ENCODE results near the gene PLA2G4A. TPM values are rescaled to one million over a fixed set of nuclear protein-coding genes. Genes with fewer than 3 reads are reported as not detected.

The PLA2G4A gene
- polyA plus RNA-seq, 1 experiment, result 0.48 TPM

- Histone ChIP-seq H3K27me3 (ENCODE audit: control insufficient read depth, insufficient read depth, low read length) (no peaks in the 10 kb centered on the region), H3K4me3 (ENCODE audit: low read depth, low read length) (no peak overlapping the region), H3K36me3 (ENCODE audit: control insufficient read depth, insufficient read depth, low read length) (no peaks in the 10 kb centered on the region)
- ChIA-PET POLR2A (no interaction called here), CTCF (no interaction called here)
- DNase-seq (ENCODE audit: low read depth), result no peak
- TF ChIP-seq CTCF (IDR thresholded peaks at IDR 0.05; ENCODE audit: insufficient read depth, low read depth, low read length), result no peak
Measured at GRCh38 chr1:186865857-186866256, 37.1 kb downstream of the PLA2G4A start.

DNA sequence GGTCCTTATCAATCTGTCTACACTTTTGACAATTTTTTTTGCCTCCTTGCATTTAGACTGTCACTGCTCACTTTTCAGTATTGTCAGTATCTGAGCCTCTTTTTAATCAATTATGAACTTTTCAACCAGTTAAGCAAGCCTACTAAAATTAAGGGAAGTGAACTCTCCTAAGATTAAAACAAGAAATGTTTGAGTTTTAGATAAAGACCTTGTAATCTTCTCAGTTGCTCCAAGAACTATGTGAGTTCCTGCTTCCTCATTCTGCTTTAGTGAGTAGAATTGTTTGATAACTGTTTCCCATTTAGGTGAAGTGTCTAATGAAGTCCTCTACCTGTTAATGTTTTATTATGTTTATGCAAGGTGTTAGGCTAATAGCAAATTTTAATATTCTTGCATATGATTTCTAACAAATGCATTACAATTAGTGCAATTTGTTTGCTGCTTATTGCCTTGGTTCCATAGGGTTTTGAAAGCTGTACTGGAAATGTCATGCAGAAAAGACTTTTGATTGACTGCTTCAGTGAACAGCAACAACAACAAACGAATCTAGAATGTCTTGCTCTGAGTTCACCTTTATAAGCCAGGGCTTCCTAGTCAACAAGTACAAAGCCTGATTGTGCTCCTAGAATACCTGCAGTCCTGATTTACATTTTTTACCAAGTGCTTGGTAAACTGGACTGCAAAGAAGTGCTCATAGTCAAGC, 40.9 kb downstream of the PLA2G4A start:
- Histone ChIP-seq H3K36me3 (ENCODE audit: control insufficient read depth, insufficient read depth, low read length) (no peaks in the 10 kb centered on the region), H3K27me3 (ENCODE audit: control insufficient read depth, insufficient read depth, low read length) (no peaks in the 10 kb centered on the region), H3K4me3 (ENCODE audit: low read depth, low read length) (no peak overlapping the region)
- ChIA-PET CTCF (no interaction called here), POLR2A (no interaction called here)
- no peak for DNase-seq (ENCODE audit: low read depth)
- TF ChIP-seq CTCF (IDR thresholded peaks at IDR 0.05; ENCODE audit: insufficient read depth, low read depth, low read length), result no peak

DNA sequence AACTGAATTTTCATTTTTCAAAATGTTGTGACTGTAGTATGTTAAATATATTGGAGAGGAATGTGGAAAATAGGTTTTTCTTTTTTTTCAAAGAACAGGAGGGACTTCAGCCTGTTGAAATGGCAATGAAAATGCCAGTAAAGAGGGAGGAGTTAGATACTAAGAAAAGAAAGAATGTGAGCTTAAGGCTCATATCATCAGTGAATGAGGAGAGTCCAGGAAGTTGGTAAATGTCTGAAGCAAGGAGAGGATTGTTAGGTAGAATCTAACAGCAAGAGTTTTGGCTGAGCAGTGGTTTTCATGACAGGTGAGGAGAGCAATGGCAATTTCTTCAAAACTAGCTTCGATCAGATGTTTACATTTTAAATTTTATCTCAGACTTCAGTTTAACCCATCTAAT, 43.0 kb downstream of the PLA2G4A start:
- Histone ChIP-seq H3K27me3 (ENCODE audit: control insufficient read depth, insufficient read depth, low read length) (no peaks in the 10 kb centered on the region), H3K36me3 (ENCODE audit: control insufficient read depth, insufficient read depth, low read length) (no peaks in the 10 kb centered on the region), H3K4me3 (ENCODE audit: low read depth, low read length) (no peak overlapping the region)
- no peak for TF ChIP-seq CTCF (IDR thresholded peaks at IDR 0.05; ENCODE audit: insufficient read depth, low read depth, low read length)
- POLR2A ChIA-PET, result no interaction called here
- CTCF ChIA-PET, result interaction anchor here (0.7 kb wide), 1 partner anchor 16 kb away, joined by 3 read pairs; no protein-coding TSS in a partner anchor
- no peak for DNase-seq (ENCODE audit: low read depth)

GRCh38 chr1:186872291-186872690, 43.5 kb downstream of the PLA2G4A start:
- no peak for TF ChIP-seq CTCF (IDR thresholded peaks at IDR 0.05; ENCODE audit: insufficient read depth, low read depth, low read length)
- POLR2A ChIA-PET, result no interaction called here

GRCh38 chr1:186873687-186874086, 44.9 kb downstream of the PLA2G4A start:
- CTCF ChIA-PET, result no interaction called here
- TF ChIP-seq CTCF (IDR thresholded peaks at IDR 0.05; ENCODE audit: insufficient read depth, low read depth, low read length), result no peak
- no peak for DNase-seq (ENCODE audit: low read depth)
- Histone ChIP-seq H3K4me3 (ENCODE audit: low read depth, low read length) (no peak overlapping the region), H3K36me3 (ENCODE audit: control insufficient read depth, insufficient read depth, low read length) (no peaks in the 10 kb centered on the region), H3K27me3 (ENCODE audit: control insufficient read depth, insufficient read depth, low read length) (no peaks in the 10 kb centered on the region)
- POLR2A ChIA-PET, result no interaction called here

More at GRCh38 chr1:186872291-186872690, 43.5 kb downstream of the PLA2G4A start:
- Histone ChIP-seq H3K36me3 (ENCODE audit: control insufficient read depth, insufficient read depth, low read length) (no peaks in the 10 kb centered on the region), H3K27me3 (ENCODE audit: control insufficient read depth, insufficient read depth, low read length) (no peaks in the 10 kb centered on the region), H3K4me3 (ENCODE audit: low read depth, low read length) (no peak overlapping the region)
- no peak for DNase-seq (ENCODE audit: low read depth)
- CTCF ChIA-PET, result interaction anchor here (0.7 kb wide), 1 partner anchor 16 kb away, joined by 3 read pairs; no protein-coding TSS in a partner anchor
